Osteocyte (in vitro differentiated cells): Measurements from ENCODE around the gene FASLG. TPM values are rescaled to one million over a fixed set of nuclear protein-coding genes. Genes with fewer than 3 reads are reported as not detected.

Experiments
- DNase-seq: peaks from one replicate; pipeline ENCODE4 v3.0.0; 2021; ENCODE audit warnings: mixed read lengths; ENCODE audit not compliant: unreplicated experiment; ENCODE audit errors: extremely low spot score
- H3K27ac Mint-ChIP-seq: one replicate; pipeline ENCODE4 v1.8.0; 2021; ENCODE audit warnings: mild to moderate bottlenecking, mixed read lengths; ENCODE audit not compliant: unreplicated experiment
- H3K27me3 Mint-ChIP-seq: one replicate; pipeline ENCODE4 v1.8.0; 2021; ENCODE audit warnings: mixed read lengths; ENCODE audit not compliant: unreplicated experiment
- H3K36me3 Mint-ChIP-seq: one replicate; pipeline ENCODE4 v1.8.0; 2021; ENCODE audit warnings: mixed read lengths; ENCODE audit not compliant: unreplicated experiment
- H3K4me1 Mint-ChIP-seq: one replicate; pipeline ENCODE4 v1.8.0; 2021; ENCODE audit warnings: mixed read lengths; ENCODE audit not compliant: unreplicated experiment
- H3K4me3 Mint-ChIP-seq: one replicate; pipeline ENCODE4 v1.8.0; 2021; ENCODE audit warnings: mild to moderate bottlenecking, moderate library complexity, mixed read lengths; ENCODE audit not compliant: unreplicated experiment
- H3K9me3 Mint-ChIP-seq: one replicate; pipeline ENCODE4 v1.8.0; 2021; ENCODE audit warnings: mixed read lengths; ENCODE audit not compliant: unreplicated experiment
- total RNA-seq: library from RNA; stranded (reverse); gene quantifications from 2 replicates; pipeline ENCODE4 v1.2.1, GENCODE V29; 2021
- TF ChIP-seq, protein P1 (sequence below): fragments of 200-600 bp; sonication (generic); IDR thresholded peaks from 2 replicates; pipeline ENCODE4 v1.5.0; 2021; ENCODE audit warnings: antibody characterized with exemption, mild to moderate bottlenecking, moderate library complexity

Gene FASLG
- total RNA-seq, 1 donor from 2014 or later = not detected

- no peak overlapping the region for H3K4me3 Mint-ChIP-seq
- no peak overlapping the region for H3K27ac Mint-ChIP-seq
- TF ChIP-seq, protein P1, sequence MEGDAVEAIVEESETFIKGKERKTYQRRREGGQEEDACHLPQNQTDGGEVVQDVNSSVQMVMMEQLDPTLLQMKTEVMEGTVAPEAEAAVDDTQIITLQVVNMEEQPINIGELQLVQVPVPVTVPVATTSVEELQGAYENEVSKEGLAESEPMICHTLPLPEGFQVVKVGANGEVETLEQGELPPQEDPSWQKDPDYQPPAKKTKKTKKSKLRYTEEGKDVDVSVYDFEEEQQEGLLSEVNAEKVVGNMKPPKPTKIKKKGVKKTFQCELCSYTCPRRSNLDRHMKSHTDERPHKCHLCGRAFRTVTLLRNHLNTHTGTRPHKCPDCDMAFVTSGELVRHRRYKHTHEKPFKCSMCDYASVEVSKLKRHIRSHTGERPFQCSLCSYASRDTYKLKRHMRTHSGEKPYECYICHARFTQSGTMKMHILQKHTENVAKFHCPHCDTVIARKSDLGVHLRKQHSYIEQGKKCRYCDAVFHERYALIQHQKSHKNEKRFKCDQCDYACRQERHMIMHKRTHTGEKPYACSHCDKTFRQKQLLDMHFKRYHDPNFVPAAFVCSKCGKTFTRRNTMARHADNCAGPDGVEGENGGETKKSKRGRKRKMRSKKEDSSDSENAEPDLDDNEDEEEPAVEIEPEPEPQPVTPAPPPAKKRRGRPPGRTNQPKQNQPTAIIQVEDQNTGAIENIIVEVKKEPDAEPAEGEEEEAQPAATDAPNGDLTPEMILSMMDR = no peak
- no peaks in the 10 kb centered on the region for H3K9me3 Mint-ChIP-seq
- no peak for DNase-seq
- no peaks in the 10 kb centered on the region for H3K4me1 Mint-ChIP-seq
- no peaks in the 10 kb centered on the region for H3K36me3 Mint-ChIP-seq
- H3K27me3 Mint-ChIP-seq = no peaks in the 10 kb centered on the region
Observed at GRCh38 chr1:172670791-172671190, 11.9 kb downstream of the FASLG start.

- no peak overlapping the region for H3K4me3 Mint-ChIP-seq
- no peaks in the 10 kb centered on the region for H3K36me3 Mint-ChIP-seq
- TF ChIP-seq, protein P1 = no peak
- H3K4me1 Mint-ChIP-seq = no peaks in the 10 kb centered on the region
- no peaks in the 10 kb centered on the region for H3K9me3 Mint-ChIP-seq
- no peak for DNase-seq
- H3K27ac Mint-ChIP-seq = no peak overlapping the region
- H3K27me3 Mint-ChIP-seq = no peaks in the 10 kb centered on the region
Observed at GRCh38 chr1:172671591-172671990, 12.7 kb downstream of the FASLG start.

- Mint-ChIP-seq H3K9me3 (no peaks in the 10 kb centered on the region), H3K27me3 (no peaks in the 10 kb centered on the region), H3K4me1 (no peaks in the 10 kb centered on the region), H3K4me3 (no peak overlapping the region), H3K36me3 (no peaks in the 10 kb centered on the region), H3K27ac (no peak overlapping the region)
- TF ChIP-seq, protein P1 = no peak
- no peak for DNase-seq
Observed at GRCh38 chr1:172672720-172673119, 13.8 kb downstream of the FASLG start.

- no peaks in the 10 kb centered on the region for H3K36me3 Mint-ChIP-seq
- no peak overlapping the region for H3K4me3 Mint-ChIP-seq
- no peak overlapping the region for H3K27ac Mint-ChIP-seq
- no peaks in the 10 kb centered on the region for H3K4me1 Mint-ChIP-seq
- no peak for DNase-seq
- TF ChIP-seq, protein P1 = no peak
- H3K9me3 Mint-ChIP-seq = no peaks in the 10 kb centered on the region
- H3K27me3 Mint-ChIP-seq = no peaks in the 10 kb centered on the region
Observed at GRCh38 chr1:172673761-172674160, 14.9 kb downstream of the FASLG start.

- TF ChIP-seq, protein P1 = no peak
- H3K9me3 Mint-ChIP-seq = no peaks in the 10 kb centered on the region
- no peak for DNase-seq
- H3K27me3 Mint-ChIP-seq = no peaks in the 10 kb centered on the region
- H3K27ac Mint-ChIP-seq = no peak overlapping the region
- no peaks in the 10 kb centered on the region for H3K36me3 Mint-ChIP-seq
- no peak overlapping the region for H3K4me3 Mint-ChIP-seq
- H3K4me1 Mint-ChIP-seq = no peaks in the 10 kb centered on the region
Observed at GRCh38 chr1:172674831-172675613, 16.1 kb downstream of the FASLG start.
